Mesothelial cell of epicardium (in vitro differentiated cells): ENCODE measurements around the gene MLLT3. TPM values are rescaled to one million over a fixed set of nuclear protein-coding genes. Genes with fewer than 3 reads are reported as not detected.

Experiments used
- DNase-seq, 2 experiments: peaks; one replicate each; pipeline ENCODE4 v3.0.0; 2021; ENCODE audit warnings: low spot score in 2 of 2; ENCODE audit not compliant: unreplicated experiment in 2 of 2
- H3K27ac Mint-ChIP-seq: 2 replicates; pipeline ENCODE4 v1.8.0; 2021; ENCODE audit warnings: mixed read lengths
- H3K27me3 Mint-ChIP-seq: 2 replicates; pipeline ENCODE4 v1.8.0; 2021; ENCODE audit warnings: low read depth, mixed read lengths
- H3K36me3 Mint-ChIP-seq: 2 replicates; pipeline ENCODE4 v1.8.0; 2021; ENCODE audit warnings: mixed read lengths
- H3K4me1 Mint-ChIP-seq: 2 replicates; pipeline ENCODE4 v1.8.0; 2021; ENCODE audit warnings: mixed read lengths
- H3K4me3 Mint-ChIP-seq: 2 replicates; pipeline ENCODE4 v1.8.0; 2021; ENCODE audit warnings: mild to moderate bottlenecking, moderate library complexity, mixed read lengths
- H3K9me3 Mint-ChIP-seq: 2 replicates; pipeline ENCODE4 v1.8.0; 2021; ENCODE audit warnings: mixed read lengths
- CTCF ChIP-seq: fragments of 200-600 bp; sonication (generic); IDR thresholded peaks from one replicate; pipeline ENCODE4 v1.5.0; 2021; ENCODE audit warnings: antibody characterized with exemption; ENCODE audit not compliant: unreplicated experiment
- total RNA-seq: library from RNA; stranded (reverse); gene quantifications from 3 replicates; pipeline ENCODE4 v1.2.1, GENCODE V29; 2021

Gene MLLT3
- total RNA-seq, 1 donor from 2014 or later: 45.8 TPM

- DNase-seq: no peak
- Mint-ChIP-seq H3K4me3 (no peak overlapping the region), H3K4me1 (peaks cover 58% of the 10 kb centered on the region), H3K36me3 (no peaks in the 10 kb centered on the region), H3K27ac (peak overlapping the region; percentile 94), H3K27me3 (no peaks in the 10 kb centered on the region), H3K9me3 (no peaks in the 10 kb centered on the region)
- TF ChIP-seq CTCF: no peak
These were observed 143.5 kb downstream of the MLLT3 start for GRCh38 chr9:20478786-20479185.

GRCh38 chr9:20477940-20478620 is 144.2 kb downstream of the MLLT3 start:
- no peak for DNase-seq
- Mint-ChIP-seq H3K27me3 (no peaks in the 10 kb centered on the region), H3K27ac (peak overlapping the region; percentile 94), H3K9me3 (no peaks in the 10 kb centered on the region), H3K36me3 (no peaks in the 10 kb centered on the region), H3K4me3 (no peak overlapping the region), H3K4me1 (peaks cover 64% of the 10 kb centered on the region)
- TF ChIP-seq CTCF: no peak

- DNase-seq: no peak
- TF ChIP-seq CTCF: no peak
- Mint-ChIP-seq H3K27ac (peak overlapping the region; percentile 94), H3K4me3 (peak overlapping the region; percentile 40), H3K27me3 (no peaks in the 10 kb centered on the region), H3K9me3 (no peaks in the 10 kb centered on the region), H3K36me3 (no peaks in the 10 kb centered on the region), H3K4me1 (peaks cover 67% of the 10 kb centered on the region)
These were observed 145.3 kb downstream of the MLLT3 start for GRCh38 chr9:20476912-20477521.

GRCh38 chr9:20474496-20474895 is 147.8 kb downstream of the MLLT3 start:
- Mint-ChIP-seq H3K27ac (peak overlapping the region; percentile 44), H3K9me3 (no peaks in the 10 kb centered on the region), H3K36me3 (no peaks in the 10 kb centered on the region), H3K4me1 (peaks cover 83% of the 10 kb centered on the region), H3K4me3 (no peak overlapping the region), H3K27me3 (no peaks in the 10 kb centered on the region)
- no peak for DNase-seq
- TF ChIP-seq CTCF: no peak

GRCh38 chr9:20473515-20474013 is 148.7 kb downstream of the MLLT3 start:
- Mint-ChIP-seq H3K9me3 (no peaks in the 10 kb centered on the region), H3K27me3 (no peaks in the 10 kb centered on the region), H3K4me3 (no peak overlapping the region), H3K4me1 (peaks cover 81% of the 10 kb centered on the region), H3K36me3 (no peaks in the 10 kb centered on the region), H3K27ac (peak overlapping the region; percentile 31)
- DNase-seq: no peak
- TF ChIP-seq CTCF: no peak
